Testis (tissue), 3 donors: ENCODE results near the gene CAMK2B. TPM values are rescaled to one million over a fixed set of nuclear protein-coding genes. Genes with fewer than 3 reads are reported as not detected.
A peak's percentile ranks its signal among the peaks of the same experiment; 100 is the strongest.

Experiments
- DNase-seq: peaks from one replicate; pipeline ENCODE4 v3.0.0-alpha.2; 2019
- H3K27ac ChIP-seq, 2 donors: fragments of 200-600 bp; sonication (generic); one replicate each; pipeline ENCODE4 v1.5.1; 2019
- H3K27me3 ChIP-seq: fragments of 200-600 bp; sonication (generic); one replicate; pipeline ENCODE4 v1.5.1; 2019
- H3K36me3 ChIP-seq: fragments of 200-600 bp; sonication (generic); one replicate; pipeline ENCODE4 v1.5.1; 2017; ENCODE audit warnings: low read depth; ENCODE audit errors: missing control alignments
- H3K4me1 ChIP-seq: fragments of 200-600 bp; sonication (generic); one replicate; pipeline ENCODE4 v1.5.1; 2019
- H3K4me3 ChIP-seq, 2 donors: fragments of 200-600 bp; sonication (generic); one replicate each; pipeline ENCODE4 v1.5.1; 2017 to 2019
- H3K9me3 ChIP-seq: fragments of 200-600 bp; sonication (generic); one replicate; pipeline ENCODE4 v1.5.1; 2017
- POLR2A ChIP-seq: fragments of 450-650 bp; IDR thresholded peaks from one replicate; pipeline ENCODE4 v1.6.1; 2017; ENCODE audit warnings: antibody characterized with exemption, mild to moderate bottlenecking, moderate library complexity
- WGBS, 2 donors: methylation state at CpG; one replicate each; pipeline ENCODE4 v1.1.5; 2018; 5-methylcytosine and 5-hydroxymethylcytosine counted together
- intact Hi-C: fragments of 100-400 bp; cut with DNase I; formaldehyde crosslinking; loops from one replicate; pipeline ENCODE4 v1.15.1; 2023; ENCODE audit warnings: low total_unique reads
- polyA plus RNA-seq: library from polyadenylated mRNA; stranded (reverse); fragments of 350-450 nt; fragmentation: Illumina TruSeq; extraction: RNeasy Lipid Tissue Mini Kit (QIAGEN cat#74804); gene quantifications from one replicate; pipeline ENCODE4 v1.2.3, GENCODE V29; 2014; ENCODE audit warnings: low read depth, low replicate concordance; ENCODE audit not compliant: insufficient read depth
- total RNA-seq, 2 donors: library from RNA; depleted of rRNA; stranded (reverse); fragments of >200 nt; gene quantifications; one replicate each; pipeline ENCODE4 v1.2.3, GENCODE V29; 2016
- TF ChIP-seq, protein P1 (sequence below), 3 experiments: fragments of 450-650 bp in 2 of 3; fragments of 200-600 bp in 1 of 3; sonication (generic) in 1 of 3; IDR thresholded peaks; one replicate each; pipeline ENCODE4 v1.5.1; 2016 to 2019; ENCODE audit warnings: antibody characterized with exemption in 3 of 3, mild to moderate bottlenecking in 2 of 3, moderate library complexity in 1 of 3

CAMK2B gene
- total and polyA plus RNA-seq, 3 donors from 2014 or later, result 4.0 to 12.5 (median 12.1) TPM

DNA sequence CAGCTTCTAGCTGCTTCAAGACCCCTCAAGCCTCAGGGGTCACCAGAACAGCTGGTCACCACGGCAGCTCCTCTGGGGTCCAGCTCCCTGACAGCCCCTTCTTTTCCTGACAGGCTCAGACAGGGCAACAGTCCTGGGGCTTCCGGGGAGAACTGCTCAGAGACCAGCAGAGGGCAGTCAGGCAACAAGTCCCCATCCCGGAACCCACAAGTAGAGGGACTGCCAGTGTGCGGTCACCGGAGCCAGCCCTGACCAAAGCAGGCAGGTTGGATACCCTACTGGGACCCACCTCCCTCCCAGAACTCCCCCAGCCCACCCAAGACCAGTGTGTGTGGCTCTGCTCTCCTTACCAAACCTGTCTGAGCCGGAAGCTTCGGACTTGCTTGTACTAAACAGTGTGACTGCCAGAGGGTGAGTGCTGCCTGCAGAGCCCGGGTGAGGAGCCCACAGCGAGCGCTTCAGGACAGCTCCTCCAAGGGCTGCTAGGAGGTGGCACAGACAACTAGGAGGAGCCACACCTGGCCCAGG, 84.3 kb downstream of the CAMK2B start:
- DNase-seq, result peak; percentile 81
- H3K36me3 ChIP-seq, result no peaks in the 10 kb centered on the region
- H3K27me3 ChIP-seq, result no peaks in the 10 kb centered on the region
- H3K9me3 ChIP-seq, result no peaks in the 10 kb centered on the region
- no peaks in the 10 kb centered on the region for H3K4me1 ChIP-seq
- TF ChIP-seq, protein P1, sequence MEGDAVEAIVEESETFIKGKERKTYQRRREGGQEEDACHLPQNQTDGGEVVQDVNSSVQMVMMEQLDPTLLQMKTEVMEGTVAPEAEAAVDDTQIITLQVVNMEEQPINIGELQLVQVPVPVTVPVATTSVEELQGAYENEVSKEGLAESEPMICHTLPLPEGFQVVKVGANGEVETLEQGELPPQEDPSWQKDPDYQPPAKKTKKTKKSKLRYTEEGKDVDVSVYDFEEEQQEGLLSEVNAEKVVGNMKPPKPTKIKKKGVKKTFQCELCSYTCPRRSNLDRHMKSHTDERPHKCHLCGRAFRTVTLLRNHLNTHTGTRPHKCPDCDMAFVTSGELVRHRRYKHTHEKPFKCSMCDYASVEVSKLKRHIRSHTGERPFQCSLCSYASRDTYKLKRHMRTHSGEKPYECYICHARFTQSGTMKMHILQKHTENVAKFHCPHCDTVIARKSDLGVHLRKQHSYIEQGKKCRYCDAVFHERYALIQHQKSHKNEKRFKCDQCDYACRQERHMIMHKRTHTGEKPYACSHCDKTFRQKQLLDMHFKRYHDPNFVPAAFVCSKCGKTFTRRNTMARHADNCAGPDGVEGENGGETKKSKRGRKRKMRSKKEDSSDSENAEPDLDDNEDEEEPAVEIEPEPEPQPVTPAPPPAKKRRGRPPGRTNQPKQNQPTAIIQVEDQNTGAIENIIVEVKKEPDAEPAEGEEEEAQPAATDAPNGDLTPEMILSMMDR (IDR thresholded peaks at IDR 0.05), result peak; percentile 25 to 55 (median 54)
- no peak for TF ChIP-seq POLR2A
- H3K27ac ChIP-seq, result no peak overlapping the region
- no peak overlapping the region for H3K4me3 ChIP-seq
- WGBS, 2 donors, result 36 to 67% methylated on average over 3 to 10 of the region's 10 CpGs
- intact Hi-C loops, result loop anchor here (10.0 kb wide), 1 partner anchor 234 kb away; no protein-coding TSS in a partner anchor

DNA sequence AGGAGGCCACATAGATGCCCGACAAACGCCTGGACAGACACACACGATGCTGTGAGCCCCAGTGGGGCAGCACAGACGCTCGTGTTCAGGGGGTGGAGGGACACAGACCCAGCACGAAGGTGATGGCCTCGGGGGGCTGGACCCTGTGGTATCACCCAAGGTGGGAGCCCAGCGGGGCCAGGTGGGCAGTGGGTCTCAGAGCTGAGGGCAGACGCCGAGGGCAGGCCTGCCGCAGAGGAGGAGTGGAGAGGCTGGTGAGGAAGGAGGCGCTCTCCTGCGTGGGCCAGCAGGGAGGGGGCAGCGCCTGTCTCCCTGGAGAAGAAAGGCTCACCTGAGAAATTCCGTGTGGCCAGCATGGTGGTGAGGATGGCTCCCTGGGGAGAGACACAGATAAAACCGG, 85.0 kb downstream of the CAMK2B start:
- TF ChIP-seq, protein P1 (IDR thresholded peaks at IDR 0.05), result no peak
- no peak for TF ChIP-seq POLR2A
- H3K4me3 ChIP-seq, result no peak overlapping the region
- H3K27me3 ChIP-seq, result no peaks in the 10 kb centered on the region
- no peaks in the 10 kb centered on the region for H3K36me3 ChIP-seq
- WGBS, 2 donors, result 83% methylated on average over 15 to 16 of the region's 16 CpGs
- intact Hi-C loops, result loop anchor here (10.0 kb wide), 1 partner anchor 234 kb away; no protein-coding TSS in a partner anchor
- no peaks in the 10 kb centered on the region for H3K4me1 ChIP-seq
- H3K27ac ChIP-seq, result no peak overlapping the region
- no peaks in the 10 kb centered on the region for H3K9me3 ChIP-seq
- DNase-seq, result no peak

DNA sequence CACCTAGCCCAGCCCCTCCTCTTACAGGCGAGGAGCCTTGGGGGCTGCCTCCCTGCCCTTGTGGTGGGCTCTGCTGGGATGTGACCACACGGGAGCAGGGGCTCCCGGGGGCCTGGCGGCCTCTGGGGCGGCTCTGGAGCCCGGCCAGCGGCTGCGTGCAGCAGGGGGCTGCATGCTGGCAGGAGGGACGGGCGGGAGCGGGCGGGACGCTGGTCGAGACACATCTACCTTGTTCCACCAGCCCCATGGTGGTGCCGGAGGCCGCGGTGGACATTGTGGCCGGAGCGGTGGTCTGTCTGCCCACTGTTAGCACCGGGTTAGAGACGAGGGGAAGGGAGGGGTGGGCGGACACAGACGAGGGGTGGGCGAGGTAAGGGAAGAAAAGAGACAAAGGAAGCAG, 86.0 kb downstream of the CAMK2B start:
- DNase-seq, result no peak
- Histone ChIP-seq H3K4me3 (no peak overlapping the region), H3K27me3 (no peaks in the 10 kb centered on the region), H3K4me1 (no peaks in the 10 kb centered on the region), H3K36me3 (no peaks in the 10 kb centered on the region), H3K27ac (no peak overlapping the region), H3K9me3 (no peaks in the 10 kb centered on the region)
- TF ChIP-seq, protein P1 (IDR thresholded peaks at IDR 0.05), result no peak
- no peak for TF ChIP-seq POLR2A
- intact Hi-C loops, result no loop called here
- WGBS, 2 donors, result 83% methylated on average over 22 to 23 of the region's 24 CpGs

DNA sequence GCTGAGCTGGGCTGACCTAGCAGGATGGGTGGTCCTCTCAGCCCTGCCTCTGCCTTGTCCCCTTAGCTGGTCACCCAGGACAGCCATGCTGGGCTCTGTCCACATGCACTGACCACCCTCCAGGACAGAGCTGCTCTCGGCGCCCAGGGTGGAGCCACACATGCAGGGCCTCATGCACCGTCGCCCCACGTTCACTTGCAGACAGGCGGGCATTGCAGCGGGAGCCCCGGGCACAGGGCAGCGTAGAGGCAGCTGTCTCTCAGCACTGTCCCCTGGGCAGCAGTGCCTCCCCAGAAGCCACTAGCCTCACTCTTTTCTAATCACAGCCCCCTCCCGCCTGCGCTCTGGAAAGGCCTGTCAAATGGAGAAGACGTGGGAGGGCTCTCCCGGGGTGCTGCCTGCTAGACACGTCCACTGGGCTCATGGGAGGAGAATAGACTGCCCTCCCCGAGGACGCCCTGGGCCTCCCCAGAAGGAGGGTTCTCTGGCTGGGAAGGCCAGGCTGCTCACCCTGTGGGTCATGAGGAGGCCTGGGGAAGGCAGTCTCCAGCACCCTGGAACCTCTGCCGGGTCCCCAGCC, 87.2 kb downstream of the CAMK2B start:
- TF ChIP-seq, protein P1 (IDR thresholded peaks at IDR 0.05), result no peak
- TF ChIP-seq POLR2A, result no peak
- H3K9me3 ChIP-seq, result no peaks in the 10 kb centered on the region
- no peaks in the 10 kb centered on the region for H3K27me3 ChIP-seq
- intact Hi-C loops, result no loop called here
- H3K4me1 ChIP-seq, result no peaks in the 10 kb centered on the region
- H3K36me3 ChIP-seq, result no peaks in the 10 kb centered on the region
- no peak overlapping the region for H3K27ac ChIP-seq
- WGBS, 2 donors, result 71 to 84% methylated on average over 6 to 17 of the region's 17 CpGs
- no peak for DNase-seq
- H3K4me3 ChIP-seq, result no peak overlapping the region

DNA sequence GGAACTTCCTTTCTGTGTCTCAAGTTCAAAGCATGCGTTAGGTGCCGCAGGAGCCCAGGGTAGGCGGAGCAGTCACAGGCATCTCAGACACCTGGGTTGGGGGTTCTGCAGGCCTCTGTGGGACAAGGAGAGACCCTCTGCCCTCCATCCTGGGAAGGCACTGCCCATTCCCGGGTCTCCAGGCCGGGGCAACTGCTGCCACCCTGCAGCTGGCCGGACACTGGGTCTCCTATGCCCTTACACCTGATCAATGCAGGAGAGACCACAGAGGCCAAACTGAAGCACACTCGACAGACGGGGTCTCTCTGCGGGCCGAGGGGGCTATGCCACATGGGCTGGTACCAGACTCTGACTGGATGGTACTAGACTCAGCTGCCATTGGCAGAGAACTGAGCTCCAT, 87.7 kb downstream of the CAMK2B start:
- Histone ChIP-seq H3K9me3 (no peaks in the 10 kb centered on the region), H3K4me1 (no peaks in the 10 kb centered on the region), H3K4me3 (no peak overlapping the region), H3K27me3 (no peaks in the 10 kb centered on the region), H3K27ac (no peak overlapping the region), H3K36me3 (no peaks in the 10 kb centered on the region)
- DNase-seq, result no peak
- TF ChIP-seq, protein P1 (IDR thresholded peaks at IDR 0.05), result no peak
- no peak for TF ChIP-seq POLR2A
- 93% methylated on average over 10 of the region's 10 CpGs; no CpG with 5 or more reads in 1 of the 2 donors for WGBS, 2 donors
- intact Hi-C loops, result no loop called here
